Lower leg skin (tissue), 3 donors: Measurements from ENCODE around the gene IQCK.

ENCODE experiments used
- CTCF ChIP-seq, 3 donors: fragments of 450-650 bp; IDR thresholded peaks; one replicate each; pipeline ENCODE4 v1.5.1; 2016; ENCODE audit warnings: antibody characterized with exemption in 3 of 3, mild to moderate bottlenecking in 3 of 3, moderate library complexity in 2 of 3
- POLR2A ChIP-seq, 2 donors: fragments of 450-650 bp; IDR thresholded peaks; one replicate each; pipeline ENCODE4 v1.6.1; 2016 to 2017; ENCODE audit warnings: antibody characterized with exemption in 2 of 2, mild to moderate bottlenecking in 1 of 2, moderate library complexity in 1 of 2

GRCh38 chr16:19717741-19718623 is at the start of gene IQCK, which contains the start of gene KNOP1:
- TF ChIP-seq CTCF (IDR thresholded peaks at IDR 0.05) (no peak), POLR2A (IDR thresholded peaks at IDR 0.05) (no peak)
